Activated CD4-positive, alpha-beta T cell treated with anti-CD3 and anti-CD28 coated beads for 4 hours (primary cell): ENCODE results near the gene RBP3.
A peak's percentile ranks its signal among the peaks of the same experiment; 100 is the strongest.

Source experiments
- DNase-seq, 2 donors: peaks; one replicate each; pipeline ENCODE4 v3.0.0-alpha.2; 2020

The RBP3 gene

DNA sequence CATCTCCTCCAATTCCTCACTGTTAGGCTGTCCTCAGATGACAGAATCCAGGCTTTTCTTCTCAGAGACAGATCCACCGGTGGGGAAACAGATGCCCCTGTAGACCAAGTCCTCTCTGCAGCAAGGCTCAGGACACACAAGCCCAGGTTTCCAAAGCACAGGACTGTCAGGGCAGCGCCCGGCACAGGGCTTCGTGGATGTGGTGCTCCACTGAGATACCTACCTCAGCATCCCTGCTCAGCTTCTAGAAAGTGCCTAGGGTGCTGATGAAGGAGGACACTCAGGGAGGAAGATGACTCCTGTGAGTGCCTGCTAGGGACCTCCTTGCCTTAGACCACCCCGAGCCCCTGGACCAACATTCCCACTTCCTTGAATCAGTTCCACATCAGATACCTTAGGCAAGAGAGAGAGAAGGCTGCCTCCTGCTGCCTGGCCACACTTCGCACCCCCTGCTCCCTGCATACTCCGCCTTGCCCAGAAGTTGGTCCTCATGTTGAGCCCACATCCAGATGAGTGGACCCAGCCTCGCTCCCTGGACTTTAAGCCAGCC is 8.9 kb upstream of the RBP3 start:
- no peak for DNase-seq

DNA sequence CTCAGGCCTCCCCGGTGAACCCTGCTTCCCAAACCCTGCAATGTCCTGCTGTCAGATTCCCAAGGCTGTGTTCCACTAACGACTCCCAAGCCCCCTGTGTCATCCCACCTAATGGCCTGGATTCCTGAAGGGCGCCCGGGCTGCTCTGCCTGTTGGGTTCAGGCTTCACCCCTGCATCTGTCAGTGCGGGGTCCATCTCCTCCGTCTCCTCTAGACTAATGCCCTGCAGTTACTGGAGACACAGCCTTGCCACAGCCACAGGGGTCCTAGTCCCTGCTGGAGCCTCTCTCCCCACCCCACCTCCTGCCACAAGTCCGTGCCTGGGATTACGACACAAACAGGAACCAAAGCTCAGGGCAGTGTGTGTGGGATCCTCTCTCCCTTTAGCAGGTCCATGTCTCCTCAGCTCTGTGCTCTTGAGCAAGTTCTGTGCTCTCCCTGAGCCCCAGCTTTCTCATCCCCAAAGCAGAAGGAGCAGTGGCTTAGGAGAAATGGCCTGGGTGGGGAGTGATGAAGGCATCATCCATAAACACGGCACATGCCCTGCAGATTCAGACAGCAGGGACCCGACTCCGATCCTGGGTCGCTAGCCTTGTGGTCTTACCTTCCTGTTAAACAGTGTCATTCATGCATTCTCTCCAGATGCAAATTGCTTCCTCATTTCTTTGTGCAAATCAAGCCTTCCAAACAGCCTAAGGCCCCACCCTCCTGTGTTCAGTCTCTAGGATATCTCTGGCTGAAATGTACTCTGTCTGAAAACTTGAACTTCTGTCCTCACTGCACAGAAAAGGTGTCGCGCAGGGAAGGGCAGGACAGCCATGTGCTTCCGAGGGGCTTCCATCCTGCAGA is 8.2 kb upstream of the RBP3 start:
- no peak for DNase-seq

DNA sequence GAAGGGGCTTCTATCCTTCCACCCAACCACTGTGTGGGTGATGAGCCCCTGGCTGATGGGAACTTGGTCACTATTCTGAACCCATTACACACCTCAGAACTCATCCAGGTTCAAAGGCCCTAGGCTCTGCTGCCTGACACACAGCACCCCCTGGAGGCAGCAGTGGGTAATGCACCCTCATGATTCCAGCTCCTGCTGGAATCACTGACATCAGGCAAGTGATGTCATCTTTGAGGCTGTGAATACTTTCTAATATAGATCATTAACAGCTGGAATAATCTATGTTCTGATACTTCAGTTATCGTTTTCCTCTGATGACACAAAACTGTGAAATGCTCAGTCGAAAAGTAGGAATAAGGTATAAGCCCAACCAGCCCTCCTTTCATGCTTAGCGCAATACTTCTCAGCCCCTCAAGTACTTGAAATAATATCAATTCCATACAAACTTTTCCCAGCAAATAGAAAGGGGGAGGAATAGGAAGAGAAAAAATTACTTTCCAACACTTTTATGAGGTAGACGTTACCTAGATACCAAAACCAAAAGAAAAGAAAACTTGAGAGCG is 7.5 kb upstream of the RBP3 start:
- DNase-seq: peak; percentile 53 to 74

DNA sequence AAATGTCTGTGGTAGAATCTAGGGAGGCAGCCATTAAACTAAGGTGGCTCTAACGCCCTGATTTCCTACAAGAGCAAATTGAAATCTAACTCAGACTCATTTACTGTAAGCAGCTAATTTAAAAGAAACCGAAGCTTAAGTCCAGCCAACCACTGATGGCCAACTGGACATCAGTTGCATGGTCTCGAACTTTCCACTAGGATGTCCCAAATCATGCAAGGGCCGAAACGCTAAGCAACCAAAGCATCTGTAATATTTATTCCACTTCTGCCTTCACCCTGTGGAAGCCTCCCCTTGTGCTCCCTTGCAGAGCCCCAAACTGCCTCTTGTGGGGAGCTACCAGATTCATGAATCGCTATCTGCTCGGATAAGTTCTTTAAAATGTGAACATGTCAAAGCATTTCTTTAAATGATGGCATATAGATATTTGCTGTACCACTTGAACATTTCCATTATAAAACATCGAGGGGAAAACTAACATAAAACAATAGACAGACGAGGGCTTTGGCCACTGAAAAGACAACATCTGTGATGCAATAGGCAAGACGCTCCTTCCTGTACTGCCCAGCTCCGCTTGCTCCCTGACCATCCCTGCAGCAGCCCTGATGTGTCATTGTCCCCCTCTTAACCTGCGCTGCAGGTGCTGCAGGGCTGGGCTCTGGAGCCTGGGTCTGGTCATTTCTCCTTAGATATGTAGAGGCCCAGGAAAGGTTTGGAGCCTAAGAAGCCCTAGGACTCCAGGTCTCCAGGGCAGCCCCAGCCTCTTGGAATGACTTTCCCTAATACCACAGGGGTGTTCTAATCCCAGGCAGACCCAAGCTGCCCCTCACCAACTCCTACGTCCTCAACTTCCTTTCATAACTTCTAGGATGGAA is 2.9 kb upstream of the RBP3 start:
- DNase-seq: no peak

DNA sequence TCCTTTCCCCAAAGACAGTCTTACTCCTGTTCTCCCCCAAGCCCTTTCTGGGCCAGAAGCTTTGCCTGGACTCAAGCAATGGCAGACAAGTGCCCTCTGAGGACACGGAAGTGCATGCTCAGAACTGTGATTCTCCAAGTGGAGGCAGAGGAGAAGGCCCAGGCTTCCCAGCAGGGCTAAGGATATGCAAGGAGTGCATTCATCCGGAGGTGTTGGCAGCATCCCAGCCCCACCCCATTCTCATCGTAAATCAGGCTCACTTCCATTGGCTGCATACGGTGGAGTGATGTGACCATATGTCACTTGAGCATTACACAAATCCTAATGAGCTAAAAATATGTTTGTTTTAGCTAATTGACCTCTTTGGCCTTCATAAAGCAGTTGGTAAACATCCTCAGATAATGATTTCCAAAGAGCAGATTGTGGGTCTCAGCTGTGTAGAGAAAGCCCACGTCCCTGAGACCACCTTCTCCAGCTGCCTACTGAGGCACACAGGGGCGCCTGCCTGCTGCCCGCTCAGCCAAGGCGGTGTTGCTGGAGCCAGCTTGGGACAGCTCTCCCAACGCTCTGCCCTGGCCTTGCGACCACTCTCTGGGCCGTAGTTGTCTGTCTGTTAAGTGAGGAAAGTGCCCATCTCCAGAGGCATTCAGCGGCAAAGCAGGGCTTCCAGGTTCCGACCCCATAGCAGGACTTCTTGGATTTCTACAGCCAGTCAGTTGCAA is 1.4 kb upstream of the RBP3 start:
- no peak for DNase-seq

DNA sequence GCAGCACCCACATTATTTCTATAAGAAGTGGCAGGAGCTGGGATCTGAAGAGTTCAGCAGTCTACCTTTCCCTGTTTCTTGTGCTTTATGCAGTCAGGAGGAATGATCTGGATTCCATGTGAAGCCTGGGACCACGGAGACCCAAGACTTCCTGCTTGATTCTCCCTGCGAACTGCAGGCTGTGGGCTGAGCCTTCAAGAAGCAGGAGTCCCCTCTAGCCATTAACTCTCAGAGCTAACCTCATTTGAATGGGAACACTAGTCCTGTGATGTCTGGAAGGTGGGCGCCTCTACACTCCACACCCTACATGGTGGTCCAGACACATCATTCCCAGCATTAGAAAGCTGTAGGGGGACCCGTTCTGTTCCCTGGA is 874 bp upstream of the RBP3 start:
- DNase-seq: no peak

DNA sequence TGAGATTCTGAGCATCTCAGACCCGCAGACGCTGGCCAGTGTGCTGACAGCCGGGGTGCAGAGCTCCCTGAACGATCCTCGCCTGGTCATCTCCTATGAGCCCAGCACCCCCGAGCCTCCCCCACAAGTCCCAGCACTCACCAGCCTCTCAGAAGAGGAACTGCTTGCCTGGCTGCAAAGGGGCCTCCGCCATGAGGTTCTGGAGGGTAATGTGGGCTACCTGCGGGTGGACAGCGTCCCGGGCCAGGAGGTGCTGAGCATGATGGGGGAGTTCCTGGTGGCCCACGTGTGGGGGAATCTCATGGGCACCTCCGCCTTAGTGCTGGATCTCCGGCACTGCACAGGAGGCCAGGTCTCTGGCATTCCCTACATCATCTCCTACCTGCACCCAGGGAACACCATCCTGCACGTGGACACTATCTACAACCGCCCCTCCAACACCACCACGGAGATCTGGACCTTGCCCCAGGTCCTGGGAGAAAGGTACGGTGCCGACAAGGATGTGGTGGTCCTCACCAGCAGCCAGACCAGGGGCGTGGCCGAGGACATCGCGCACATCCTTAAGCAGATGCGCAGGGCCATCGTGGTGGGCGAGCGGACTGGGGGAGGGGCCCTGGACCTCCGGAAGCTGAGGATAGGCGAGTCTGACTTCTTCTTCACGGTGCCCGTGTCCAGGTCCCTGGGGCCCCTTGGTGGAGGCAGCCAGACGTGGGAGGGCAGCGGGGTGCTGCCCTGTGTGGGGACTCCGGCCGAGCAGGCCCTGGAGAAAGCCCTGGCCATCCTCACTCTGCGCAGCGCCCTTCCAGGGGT is 703 bp downstream of the RBP3 start:
- no peak for DNase-seq

DNA sequence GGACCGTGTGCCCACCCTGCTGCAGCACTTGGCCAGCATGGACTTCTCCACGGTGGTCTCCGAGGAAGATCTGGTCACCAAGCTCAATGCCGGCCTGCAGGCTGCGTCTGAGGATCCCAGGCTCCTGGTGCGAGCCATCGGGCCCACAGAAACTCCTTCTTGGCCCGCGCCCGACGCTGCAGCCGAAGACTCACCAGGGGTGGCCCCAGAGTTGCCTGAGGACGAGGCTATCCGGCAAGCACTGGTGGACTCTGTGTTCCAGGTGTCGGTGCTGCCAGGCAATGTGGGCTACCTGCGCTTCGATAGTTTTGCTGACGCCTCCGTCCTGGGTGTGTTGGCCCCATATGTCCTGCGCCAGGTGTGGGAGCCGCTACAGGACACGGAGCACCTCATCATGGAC is 1.4 kb downstream of the RBP3 start:
- no peak for DNase-seq

DNA sequence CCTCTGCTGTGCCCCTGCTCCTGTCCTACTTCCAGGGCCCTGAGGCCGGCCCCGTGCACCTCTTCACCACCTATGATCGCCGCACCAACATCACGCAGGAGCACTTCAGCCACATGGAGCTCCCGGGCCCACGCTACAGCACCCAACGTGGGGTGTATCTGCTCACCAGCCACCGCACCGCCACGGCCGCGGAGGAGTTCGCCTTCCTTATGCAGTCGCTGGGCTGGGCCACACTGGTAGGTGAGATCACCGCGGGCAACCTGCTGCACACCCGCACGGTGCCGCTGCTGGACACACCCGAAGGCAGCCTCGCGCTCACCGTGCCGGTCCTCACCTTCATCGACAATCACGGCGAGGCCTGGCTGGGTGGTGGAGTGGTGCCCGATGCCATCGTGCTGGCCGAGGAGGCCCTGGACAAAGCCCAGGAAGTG is 1.8 kb downstream of the RBP3 start:
- DNase-seq: no peak

DNA sequence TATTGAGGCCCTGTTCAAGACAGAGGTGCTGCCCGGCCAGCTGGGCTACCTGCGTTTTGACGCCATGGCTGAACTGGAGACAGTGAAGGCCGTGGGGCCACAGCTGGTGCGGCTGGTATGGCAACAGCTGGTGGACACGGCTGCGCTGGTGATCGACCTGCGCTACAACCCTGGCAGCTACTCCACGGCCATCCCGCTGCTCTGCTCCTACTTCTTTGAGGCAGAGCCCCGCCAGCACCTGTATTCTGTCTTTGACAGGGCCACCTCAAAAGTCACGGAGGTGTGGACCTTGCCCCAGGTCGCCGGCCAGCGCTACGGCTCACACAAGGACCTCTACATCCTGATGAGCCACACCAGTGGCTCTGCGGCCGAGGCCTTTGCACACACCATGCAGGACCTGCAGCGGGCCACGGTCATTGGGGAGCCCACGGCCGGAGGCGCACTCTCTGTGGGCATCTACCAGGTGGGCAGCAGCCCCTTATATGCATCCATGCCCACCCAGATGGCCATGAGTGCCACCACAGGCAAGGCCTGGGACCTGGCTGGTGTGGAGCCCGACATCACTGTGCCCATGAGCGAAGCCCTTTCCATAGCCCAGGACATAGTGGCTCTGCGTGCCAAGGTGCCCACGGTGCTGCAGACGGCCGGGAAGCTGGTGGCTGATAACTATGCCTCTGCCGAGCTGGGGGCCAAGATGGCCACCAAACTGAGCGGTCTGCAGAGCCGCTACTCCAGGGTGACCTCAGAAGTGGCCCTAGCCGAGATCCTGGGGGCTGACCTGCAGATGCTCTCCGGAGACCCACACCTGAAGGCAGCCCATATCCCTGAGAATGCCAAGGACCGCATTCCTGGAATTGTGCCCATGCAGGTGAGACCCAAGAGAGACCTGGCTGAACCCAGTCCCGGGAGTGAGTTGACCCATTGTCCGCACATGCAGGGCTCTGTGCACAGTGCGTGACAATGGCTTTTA is 2.8 kb downstream of the RBP3 start:
- no peak for DNase-seq

DNA sequence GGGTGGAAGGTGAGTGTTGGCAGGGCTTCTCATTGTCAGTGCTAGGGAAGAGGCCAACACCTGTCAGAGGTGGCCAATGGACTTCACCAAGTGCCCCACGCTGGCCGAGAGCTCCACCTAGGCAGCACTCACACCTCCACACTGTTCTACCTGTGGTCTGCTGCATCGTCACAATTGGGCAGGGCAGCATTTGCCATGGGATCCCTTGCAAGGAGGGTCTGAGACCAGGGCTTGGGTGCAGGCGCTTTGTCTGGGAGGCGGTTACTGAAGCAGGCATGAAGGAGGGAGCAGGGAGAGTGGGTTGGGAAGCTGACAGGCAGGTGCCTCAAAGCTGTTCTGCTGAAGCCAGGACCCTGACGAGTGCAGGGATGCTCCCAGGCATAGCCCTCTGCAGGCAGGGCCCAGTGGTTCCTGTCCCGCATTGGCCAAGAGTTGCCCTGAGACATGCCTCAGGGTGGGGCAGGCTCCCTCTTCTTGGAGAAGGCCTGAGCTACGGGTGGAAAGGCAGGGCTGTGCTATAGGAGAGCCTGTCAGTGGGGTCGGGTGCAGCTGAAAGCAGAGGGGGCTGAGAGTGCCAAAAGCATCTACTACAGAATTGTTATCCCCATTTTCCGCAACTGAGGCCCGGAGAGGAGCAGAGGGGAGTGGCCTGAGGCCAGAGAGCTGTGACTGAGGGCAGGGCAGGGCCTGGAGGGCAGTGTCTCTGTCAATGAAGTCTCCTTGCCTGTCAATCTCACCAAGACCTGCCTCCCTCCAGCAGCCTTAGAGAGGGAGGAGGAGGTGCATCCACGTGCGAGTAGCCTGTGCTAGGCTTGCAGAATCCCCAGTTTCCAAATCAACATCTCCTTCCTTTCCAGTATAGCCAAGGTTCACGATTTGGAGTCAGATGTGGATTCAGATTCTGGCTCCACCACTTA is 4.0 kb downstream of the RBP3 start:
- DNase-seq: no peak

DNA sequence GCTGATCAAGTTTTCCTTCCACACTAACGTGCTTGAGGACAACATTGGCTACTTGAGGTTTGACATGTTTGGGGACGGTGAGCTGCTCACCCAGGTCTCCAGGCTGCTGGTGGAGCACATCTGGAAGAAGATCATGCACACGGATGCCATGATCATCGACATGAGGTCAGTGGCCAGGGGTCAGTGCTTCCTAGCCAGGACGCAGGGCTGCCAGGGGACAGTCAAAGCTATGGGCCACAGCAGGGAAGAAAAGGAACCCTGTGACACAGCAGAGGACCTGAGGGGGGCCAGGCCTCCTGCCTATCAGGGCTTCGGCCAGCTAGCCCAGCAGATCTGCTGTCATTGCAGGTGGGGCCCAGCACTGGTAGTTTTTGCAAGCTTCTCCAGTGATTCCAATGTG is 5.2 kb downstream of the RBP3 start:
- no peak for DNase-seq

DNA sequence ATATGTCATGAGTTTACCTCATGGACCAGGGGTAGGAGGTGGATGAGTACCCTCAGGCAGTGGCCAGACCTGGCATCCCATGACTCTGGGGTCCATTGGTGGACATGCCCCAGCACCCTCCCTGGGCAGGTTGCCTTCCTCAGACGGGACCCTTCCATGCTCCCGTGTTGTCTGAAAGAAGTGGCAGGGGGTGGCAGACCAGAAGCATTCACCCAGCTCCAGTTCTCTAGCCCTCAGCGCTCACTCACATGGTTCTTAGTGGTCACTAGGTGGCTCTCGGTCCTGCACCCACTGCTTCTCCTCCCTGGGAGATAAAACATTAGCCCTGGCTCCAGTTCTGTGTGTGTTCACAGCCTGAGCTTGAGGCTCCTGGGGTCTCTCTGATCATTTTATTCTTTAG is 6.0 kb downstream of the RBP3 start:
- DNase-seq: no peak

DNA sequence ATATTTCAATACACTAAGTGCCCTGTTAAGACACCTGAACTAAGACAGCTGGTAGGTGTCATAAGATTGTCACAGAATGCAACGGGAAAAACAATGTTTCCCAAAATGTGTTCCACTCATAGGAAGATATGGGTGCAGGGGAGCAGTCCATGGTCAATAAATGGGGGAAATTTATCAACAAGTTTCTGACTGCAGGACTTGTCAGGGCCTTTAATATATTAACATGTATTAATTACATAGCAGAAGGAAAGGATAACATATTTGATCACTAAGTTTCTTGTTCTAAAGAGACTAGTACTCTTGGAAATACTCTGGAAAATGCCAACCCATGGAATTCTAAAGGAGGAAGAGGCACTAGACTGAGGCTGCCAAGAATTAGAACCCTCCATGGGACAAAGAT is 6.7 kb downstream of the RBP3 start:
- no peak for DNase-seq

DNA sequence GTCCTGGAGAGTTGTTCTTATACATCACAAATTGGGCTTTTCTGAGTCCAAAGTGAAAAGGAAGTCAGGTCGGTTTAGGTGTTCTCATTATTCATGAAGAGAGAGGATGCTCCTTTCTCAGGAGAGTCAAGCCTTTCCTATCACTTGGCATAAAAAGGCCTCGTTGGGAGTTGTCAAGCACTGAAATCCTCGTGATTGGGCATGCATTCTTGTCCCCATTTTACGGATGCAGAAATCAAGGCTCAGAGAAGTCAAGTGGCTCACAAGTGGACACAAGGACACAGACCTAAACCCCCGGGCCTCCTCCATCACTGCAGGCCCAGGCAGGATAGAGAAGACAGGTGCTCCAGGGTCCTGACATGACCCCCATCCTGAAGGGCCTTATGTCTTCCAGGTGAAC is 8.5 kb downstream of the RBP3 start:
- DNase-seq: no peak

DNA sequence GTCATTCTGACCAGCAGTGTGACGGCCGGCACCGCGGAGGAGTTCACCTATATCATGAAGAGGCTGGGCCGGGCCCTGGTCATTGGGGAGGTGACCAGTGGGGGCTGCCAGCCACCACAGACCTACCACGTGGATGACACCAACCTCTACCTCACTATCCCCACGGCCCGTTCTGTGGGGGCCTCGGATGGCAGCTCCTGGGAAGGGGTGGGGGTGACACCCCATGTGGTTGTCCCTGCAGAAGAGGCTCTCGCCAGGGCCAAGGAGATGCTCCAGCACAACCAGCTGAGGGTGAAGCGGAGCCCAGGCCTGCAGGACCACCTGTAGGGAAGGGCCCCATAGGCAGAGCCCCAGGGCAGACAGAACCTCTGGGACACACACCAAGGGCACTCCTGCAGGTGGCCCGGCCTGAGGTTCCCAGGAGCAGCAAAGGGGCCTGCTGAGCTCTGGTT is 9.0 kb downstream of the RBP3 start:
- DNase-seq: no peak

DNA sequence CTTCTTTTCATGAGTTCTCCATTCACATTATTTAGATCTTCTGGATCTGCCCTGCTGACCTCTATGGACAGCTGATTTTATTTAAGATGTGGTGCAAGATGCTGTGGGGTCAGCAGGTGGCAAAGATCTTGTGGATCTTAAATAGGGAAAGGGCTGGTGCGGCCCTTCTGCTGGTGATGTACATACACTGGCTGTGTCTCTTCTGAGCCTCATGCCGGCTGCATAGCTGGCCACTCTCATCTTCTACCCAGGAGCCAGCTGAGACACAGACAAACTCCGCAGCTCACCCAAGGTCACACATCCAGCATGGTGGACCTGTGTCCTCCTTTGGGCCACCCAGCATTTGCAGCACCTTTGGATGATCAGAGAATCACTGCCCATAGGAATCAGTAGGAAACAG is 9.7 kb downstream of the RBP3 start:
- DNase-seq: no peak

DNA sequence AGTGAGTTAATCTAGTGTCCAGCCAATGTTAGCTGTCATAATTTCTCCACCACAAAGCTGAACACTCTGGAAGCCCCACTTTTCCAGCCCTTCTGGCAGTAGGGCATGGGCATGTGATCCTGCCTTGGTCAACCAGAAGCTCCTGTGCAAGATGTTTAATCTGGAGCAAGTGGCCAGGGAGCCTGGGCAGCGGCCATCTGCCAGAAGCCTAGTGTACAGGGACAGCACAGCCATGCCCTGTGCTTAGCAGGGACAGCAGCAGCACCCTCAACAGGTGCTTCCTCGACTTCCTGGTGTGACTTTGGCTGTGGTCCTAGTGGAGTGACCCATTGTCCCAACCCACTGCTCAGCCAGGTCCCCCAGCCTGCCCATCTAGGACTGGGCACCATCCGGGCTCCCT is 10.3 kb downstream of the RBP3 start:
- DNase-seq: no peak

DNA sequence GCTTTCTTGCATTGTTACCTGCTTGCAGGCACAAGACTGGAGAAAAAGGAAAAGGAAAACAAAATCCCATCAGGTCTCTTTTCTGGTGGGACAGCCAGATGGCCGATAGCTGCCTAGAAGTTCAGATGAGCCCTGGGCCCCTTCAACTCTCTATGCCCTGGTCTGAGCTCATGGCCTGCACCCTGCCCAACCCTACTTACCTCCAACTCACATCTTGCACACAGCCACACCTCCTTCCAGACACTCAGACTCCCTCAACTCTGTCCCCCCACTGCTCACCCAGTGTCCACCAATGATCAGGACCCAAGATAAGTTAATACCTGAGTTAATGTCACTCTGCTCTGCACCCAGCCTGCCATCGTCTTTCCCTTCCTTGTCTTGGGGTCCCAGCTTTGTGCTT is 10.9 kb downstream of the RBP3 start:
- DNase-seq: no peak
